Measurements from ENCODE around the gene SLC17A7. TPM values are rescaled to one million over a fixed set of nuclear protein-coding genes. Genes with fewer than 3 reads are reported as not detected.

The SLC17A7 gene
- total RNA-seq, 2 donors from 2014 or later, result 0.22 to 0.33 TPM

DNA sequence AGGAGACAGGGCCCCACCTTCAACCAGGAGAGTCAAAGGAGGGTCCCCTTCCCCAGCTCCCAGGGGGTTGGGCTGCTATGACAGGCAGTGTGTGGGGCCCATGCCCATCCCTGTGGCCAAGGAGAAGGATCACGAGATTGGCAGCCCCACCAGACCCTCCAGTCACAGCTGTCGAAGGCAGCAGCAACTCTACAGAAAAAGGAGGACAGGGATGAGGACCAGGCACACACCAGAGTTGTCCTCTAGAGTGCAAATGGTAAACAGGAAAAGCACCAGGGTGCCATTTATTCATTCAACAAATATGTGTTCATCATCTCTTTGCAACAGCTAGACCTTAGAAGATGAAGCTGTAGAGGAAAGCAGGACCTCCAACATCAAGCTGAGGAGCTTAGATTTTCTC is 22.2 kb downstream of the SLC17A7 start:
- DNase-seq, result no peak
- no peak overlapping the region for H3K4me3 ChIP-seq (ENCODE audit: low read length)
- Mint-ChIP-seq H3K27ac (no peak overlapping the region), H3K4me1 (peaks cover 7% of the 10 kb centered on the region), H3K27me3 (ENCODE audit: insufficient read depth) (peaks cover 64% of the 10 kb centered on the region), H3K4me3 (no peak overlapping the region), H3K36me3 (ENCODE audit: low read depth) (no peaks in the 10 kb centered on the region), H3K9me3 (no peaks in the 10 kb centered on the region)
- no peaks in the 10 kb centered on the region for H3K36me3 ChIP-seq (ENCODE audit: control insufficient read depth, insufficient read depth, low read length)
- TF ChIP-seq, protein P1, sequence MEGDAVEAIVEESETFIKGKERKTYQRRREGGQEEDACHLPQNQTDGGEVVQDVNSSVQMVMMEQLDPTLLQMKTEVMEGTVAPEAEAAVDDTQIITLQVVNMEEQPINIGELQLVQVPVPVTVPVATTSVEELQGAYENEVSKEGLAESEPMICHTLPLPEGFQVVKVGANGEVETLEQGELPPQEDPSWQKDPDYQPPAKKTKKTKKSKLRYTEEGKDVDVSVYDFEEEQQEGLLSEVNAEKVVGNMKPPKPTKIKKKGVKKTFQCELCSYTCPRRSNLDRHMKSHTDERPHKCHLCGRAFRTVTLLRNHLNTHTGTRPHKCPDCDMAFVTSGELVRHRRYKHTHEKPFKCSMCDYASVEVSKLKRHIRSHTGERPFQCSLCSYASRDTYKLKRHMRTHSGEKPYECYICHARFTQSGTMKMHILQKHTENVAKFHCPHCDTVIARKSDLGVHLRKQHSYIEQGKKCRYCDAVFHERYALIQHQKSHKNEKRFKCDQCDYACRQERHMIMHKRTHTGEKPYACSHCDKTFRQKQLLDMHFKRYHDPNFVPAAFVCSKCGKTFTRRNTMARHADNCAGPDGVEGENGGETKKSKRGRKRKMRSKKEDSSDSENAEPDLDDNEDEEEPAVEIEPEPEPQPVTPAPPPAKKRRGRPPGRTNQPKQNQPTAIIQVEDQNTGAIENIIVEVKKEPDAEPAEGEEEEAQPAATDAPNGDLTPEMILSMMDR (conservative IDR thresholded peaks at IDR 0.05), result no peak
- no peaks in the 10 kb centered on the region for H3K4me1 ChIP-seq (ENCODE audit: control insufficient read depth, insufficient read depth, low read length)
- peaks cover 63% of the 10 kb centered on the region for H3K27me3 ChIP-seq (ENCODE audit: control insufficient read depth, insufficient read depth, low read length, poor library complexity, severe bottlenecking)
- no peak overlapping the region for H3K27ac ChIP-seq (ENCODE audit: low read depth, low read length)
- no peaks in the 10 kb centered on the region for H3K9me3 ChIP-seq (ENCODE audit: control insufficient read depth, low read length)
- no peak overlapping the region for H3K9ac ChIP-seq (ENCODE audit: extremely low read depth, low read length, poor library complexity, severe bottlenecking)
- 84 to 94% methylated on average over 2 of the region's 2 CpGs for WGBS, 2 experiments (ENCODE audit: insufficient coverage in 1 of 2, insufficient read length in 1 of 2)

DNA sequence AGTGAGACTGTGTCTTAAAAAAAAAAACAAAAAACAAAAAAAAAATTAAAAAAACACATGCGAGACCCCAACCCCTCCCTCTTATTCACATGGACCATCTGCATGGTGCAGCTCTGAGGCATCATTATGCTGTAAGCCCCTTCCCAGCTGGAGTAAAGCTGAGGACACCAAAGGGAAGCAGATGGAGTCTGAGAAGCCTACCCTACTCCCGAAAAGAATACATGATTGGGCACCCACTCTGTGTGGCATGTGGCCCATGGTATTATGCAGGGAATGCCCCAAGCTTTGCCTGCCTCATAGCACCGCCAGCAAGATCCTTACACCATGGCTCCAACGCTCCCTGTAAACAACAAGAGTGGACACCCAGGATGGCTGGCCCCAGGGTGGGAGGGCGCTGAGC is 22.8 kb downstream of the SLC17A7 start:
- WGBS, 2 experiments (ENCODE audit: insufficient coverage in 1 of 2, insufficient read length in 1 of 2), result 75 to 95% methylated on average over 2 to 5 of the region's 5 CpGs
- Mint-ChIP-seq H3K9me3 (no peaks in the 10 kb centered on the region), H3K4me3 (no peak overlapping the region), H3K27ac (no peak overlapping the region), H3K4me1 (peaks cover 5% of the 10 kb centered on the region), H3K27me3 (ENCODE audit: insufficient read depth) (peaks cover 58% of the 10 kb centered on the region), H3K36me3 (ENCODE audit: low read depth) (no peaks in the 10 kb centered on the region)
- Histone ChIP-seq H3K27me3 (ENCODE audit: control insufficient read depth, insufficient read depth, low read length, poor library complexity, severe bottlenecking) (peaks cover 56% of the 10 kb centered on the region), H3K4me1 (ENCODE audit: control insufficient read depth, insufficient read depth, low read length) (no peaks in the 10 kb centered on the region), H3K9me3 (ENCODE audit: control insufficient read depth, low read length) (no peaks in the 10 kb centered on the region), H3K27ac (ENCODE audit: low read depth, low read length) (no peak overlapping the region), H3K4me3 (ENCODE audit: low read length) (no peak overlapping the region), H3K9ac (ENCODE audit: extremely low read depth, low read length, poor library complexity, severe bottlenecking) (no peak overlapping the region), H3K36me3 (ENCODE audit: control insufficient read depth, insufficient read depth, low read length) (no peaks in the 10 kb centered on the region)
- TF ChIP-seq, protein P1 (conservative IDR thresholded peaks at IDR 0.05), result no peak
- no peak for DNase-seq

DNA sequence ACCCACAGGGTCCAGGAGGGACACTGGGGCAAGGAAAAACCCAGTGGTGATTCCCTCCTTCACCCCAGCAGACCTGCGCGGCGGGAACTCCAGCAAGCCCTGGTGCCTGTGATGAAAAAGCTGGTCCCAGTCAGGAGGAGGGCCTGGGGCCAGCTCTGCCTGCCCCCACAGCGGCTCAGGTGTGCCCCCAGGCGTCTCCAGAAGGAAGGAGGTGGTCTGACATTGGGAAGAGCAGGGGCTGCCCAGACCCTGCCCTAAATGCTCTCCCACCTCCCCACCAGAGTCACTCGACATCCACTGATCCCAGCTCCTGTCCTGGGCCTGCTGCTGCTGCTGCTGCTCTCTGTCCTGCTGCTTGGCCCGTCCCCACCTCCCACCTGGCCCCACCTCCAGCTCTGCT is 24.2 kb downstream of the SLC17A7 start:
- H3K9ac ChIP-seq (ENCODE audit: extremely low read depth, low read length, poor library complexity, severe bottlenecking), result no peak overlapping the region
- peaks cover 42% of the 10 kb centered on the region for H3K27me3 ChIP-seq (ENCODE audit: control insufficient read depth, insufficient read depth, low read length, poor library complexity, severe bottlenecking)
- TF ChIP-seq, protein P1 (conservative IDR thresholded peaks at IDR 0.05), result peak; percentile 64
- Mint-ChIP-seq H3K36me3 (ENCODE audit: low read depth) (no peaks in the 10 kb centered on the region), H3K4me3 (no peak overlapping the region), H3K27ac (no peak overlapping the region), H3K4me1 (peaks cover 10% of the 10 kb centered on the region), H3K9me3 (no peaks in the 10 kb centered on the region), H3K27me3 (ENCODE audit: insufficient read depth) (peaks cover 43% of the 10 kb centered on the region)
- DNase-seq, result peak; percentile 79
- no peaks in the 10 kb centered on the region for H3K36me3 ChIP-seq (ENCODE audit: control insufficient read depth, insufficient read depth, low read length)
- no peaks in the 10 kb centered on the region for H3K4me1 ChIP-seq (ENCODE audit: control insufficient read depth, insufficient read depth, low read length)
- no peak overlapping the region for H3K4me3 ChIP-seq (ENCODE audit: low read length)
- WGBS, 2 experiments (ENCODE audit: insufficient coverage in 1 of 2, insufficient read length in 1 of 2), result 60 to 63% methylated on average over 4 to 7 of the region's 7 CpGs
- no peaks in the 10 kb centered on the region for H3K9me3 ChIP-seq (ENCODE audit: control insufficient read depth, low read length)
- H3K27ac ChIP-seq (ENCODE audit: low read depth, low read length), result no peak overlapping the region
